ENCODE measurements around the gene TRPM2. TPM values are rescaled to one million over a fixed set of nuclear protein-coding genes. Genes with fewer than 3 reads are reported as not detected.
A peak's percentile ranks its signal among the peaks of the same experiment; 100 is the strongest.

TRPM2 gene
- total and polyA plus RNA-seq, 2 of the 13 experiments (the other 11 are each of a cell fraction or from before 2014, with no cell fraction given), result 0.07 to 0.20 TPM

DNA sequence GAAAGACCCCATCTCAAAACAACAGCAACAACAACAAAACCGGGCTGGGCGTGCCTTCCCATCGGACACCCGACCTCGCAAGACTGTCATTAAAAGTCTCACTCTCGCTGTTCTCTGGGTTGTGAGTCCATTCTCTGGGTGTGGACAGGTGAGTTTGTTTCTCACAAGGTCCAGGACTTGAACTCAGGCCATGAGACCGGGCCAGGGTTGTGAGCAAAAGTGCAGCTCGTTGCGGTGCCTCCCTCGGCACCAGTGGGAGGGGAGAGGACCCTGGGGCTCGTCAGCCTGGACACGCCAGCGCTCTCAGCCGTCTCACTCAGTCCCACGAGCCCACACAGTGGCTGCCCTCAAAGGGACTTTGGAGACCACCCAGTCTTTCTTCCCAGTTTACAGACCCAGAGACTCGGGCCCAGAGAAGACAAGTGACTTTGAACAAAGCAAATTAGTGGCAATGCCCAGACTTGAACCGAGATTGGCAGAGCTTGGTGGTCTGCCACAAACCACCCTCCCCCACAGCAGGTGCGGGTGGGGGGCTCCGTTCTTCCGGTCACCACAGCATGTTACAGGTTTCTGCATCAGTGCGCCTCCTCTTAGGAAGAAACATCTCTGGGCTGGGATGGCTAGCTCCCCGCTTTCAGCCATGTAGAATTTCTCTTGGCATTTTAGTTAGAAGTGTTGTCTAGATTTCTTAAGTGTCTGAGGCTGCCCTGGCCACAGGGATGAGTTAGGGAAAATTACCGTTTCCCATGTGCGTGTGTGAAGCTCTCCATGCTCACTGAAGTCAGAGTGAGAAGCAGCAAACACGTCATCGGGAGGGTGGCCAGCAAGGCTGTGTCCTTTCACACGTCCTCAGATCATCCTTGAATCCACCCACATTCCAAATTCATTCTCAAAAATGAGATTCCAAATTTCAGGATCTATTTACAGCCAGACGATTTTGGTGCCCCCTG is 130.1 kb downstream of the TRPM2 start (continued):
- TF ChIP-seq, protein P1, sequence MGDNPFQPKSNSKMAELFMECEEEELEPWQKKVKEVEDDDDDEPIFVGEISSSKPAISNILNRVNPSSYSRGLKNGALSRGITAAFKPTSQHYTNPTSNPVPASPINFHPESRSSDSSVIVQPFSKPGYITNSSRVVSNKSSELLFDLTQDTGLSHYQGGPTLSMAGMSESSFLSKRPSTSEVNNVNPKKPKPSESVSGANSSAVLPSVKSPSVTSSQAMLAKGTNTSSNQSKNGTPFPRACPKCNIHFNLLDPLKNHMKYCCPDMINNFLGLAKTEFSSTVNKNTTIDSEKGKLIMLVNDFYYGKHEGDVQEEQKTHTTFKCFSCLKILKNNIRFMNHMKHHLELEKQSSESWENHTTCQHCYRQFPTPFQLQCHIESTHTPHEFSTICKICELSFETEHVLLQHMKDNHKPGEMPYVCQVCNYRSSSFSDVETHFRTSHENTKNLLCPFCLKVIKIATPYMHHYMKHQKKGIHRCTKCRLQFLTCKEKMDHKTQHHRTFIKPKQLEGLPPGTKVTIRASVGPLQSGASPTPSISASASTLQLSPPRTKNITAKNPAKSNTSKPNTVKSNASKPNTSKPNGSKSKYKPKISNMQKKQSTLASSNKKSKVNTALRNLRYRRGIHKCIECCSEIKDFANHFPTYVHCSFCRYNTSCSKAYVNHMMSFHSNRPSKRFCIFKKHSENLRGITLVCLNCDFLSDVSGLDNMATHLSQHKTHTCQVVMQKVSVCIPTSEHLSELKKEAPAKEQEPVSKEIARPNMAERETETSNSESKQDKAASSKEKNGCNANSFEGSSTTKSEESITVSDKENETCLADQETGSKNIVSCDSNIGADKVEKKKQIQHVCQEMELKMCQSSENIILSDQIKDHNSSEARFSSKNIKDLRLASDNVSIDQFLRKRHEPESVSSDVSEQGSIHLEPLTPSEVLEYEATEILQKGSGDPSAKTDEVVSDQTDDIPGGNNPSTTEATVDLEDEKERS (CRISPR knock-in tag; IDR thresholded peaks at IDR 0.05), result peak; percentile 80; the same call in 1 of the 2 replicates

DNA sequence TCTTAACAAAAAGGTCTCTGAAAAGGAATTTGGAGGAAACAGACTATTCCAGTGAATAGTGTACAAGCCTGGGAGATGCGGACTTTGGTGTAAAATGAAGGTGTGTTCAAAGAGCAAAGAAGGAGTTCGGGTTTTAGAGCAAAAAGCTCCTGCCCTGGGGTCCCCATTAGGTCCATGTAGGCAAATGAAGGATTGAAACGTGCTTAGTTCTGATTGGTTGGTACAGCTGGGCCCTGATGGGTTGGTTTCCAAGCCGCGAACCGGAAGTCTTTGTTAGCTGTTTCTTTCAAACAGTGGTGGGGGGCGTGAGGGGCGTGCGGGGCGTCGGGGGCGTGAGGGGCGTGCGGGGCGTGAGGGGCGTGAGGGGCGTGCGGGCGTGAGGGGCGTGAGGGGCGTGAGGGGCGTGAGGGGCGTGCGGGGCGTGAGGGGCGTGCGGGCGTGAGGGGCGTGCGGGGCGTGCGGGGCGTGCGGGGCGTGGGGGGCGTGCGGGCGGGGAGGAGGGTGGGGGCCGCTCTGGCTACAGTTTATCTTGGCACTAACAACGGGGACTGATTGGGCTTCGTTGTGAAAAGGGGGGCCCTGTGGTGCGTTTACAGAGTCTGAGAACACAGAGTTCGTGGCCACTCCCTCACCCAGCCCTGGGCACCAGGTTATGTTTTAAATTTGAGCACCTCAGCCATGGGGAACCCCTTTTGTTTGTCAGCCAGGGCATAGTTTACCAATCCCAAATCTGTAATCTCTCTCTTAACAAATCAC is 131.3 kb downstream of the TRPM2 start:
- in situ Hi-C loops (cut with HindIII; ENCODE audit: extremely low pct_ligation_motif_present, low pct_unique_long_range_greater_than_20kb), result loop anchor here (5.0 kb wide), 2 partner anchors 42 to 107 kb away; no protein-coding TSS in a partner anchor
- 80% methylated on average over 42 of the region's 43 CpGs for whole genome bisulfite sequencing (ENCODE audit: low lambda C conversion rate)
- peak; percentile 7; the same call in 1 of the 3 replicates for ATAC-seq
- TF ChIP-seq ZNF816 (CRISPR knock-in tag; IDR thresholded peaks at IDR 0.05; ENCODE audit: borderline replicate concordance) (0 out of 2 replicates have a peak, but pooled peaks have one; percentile 5), HNRNPK (IDR thresholded peaks at IDR 0.05; ENCODE audit: low read depth, low read length, poor library complexity, severe bottlenecking) (peak; percentile 41), SMC3 (IDR thresholded peaks at IDR 0.05; ENCODE audit: low read length) (no peak)
- TF ChIP-seq, protein P2, sequence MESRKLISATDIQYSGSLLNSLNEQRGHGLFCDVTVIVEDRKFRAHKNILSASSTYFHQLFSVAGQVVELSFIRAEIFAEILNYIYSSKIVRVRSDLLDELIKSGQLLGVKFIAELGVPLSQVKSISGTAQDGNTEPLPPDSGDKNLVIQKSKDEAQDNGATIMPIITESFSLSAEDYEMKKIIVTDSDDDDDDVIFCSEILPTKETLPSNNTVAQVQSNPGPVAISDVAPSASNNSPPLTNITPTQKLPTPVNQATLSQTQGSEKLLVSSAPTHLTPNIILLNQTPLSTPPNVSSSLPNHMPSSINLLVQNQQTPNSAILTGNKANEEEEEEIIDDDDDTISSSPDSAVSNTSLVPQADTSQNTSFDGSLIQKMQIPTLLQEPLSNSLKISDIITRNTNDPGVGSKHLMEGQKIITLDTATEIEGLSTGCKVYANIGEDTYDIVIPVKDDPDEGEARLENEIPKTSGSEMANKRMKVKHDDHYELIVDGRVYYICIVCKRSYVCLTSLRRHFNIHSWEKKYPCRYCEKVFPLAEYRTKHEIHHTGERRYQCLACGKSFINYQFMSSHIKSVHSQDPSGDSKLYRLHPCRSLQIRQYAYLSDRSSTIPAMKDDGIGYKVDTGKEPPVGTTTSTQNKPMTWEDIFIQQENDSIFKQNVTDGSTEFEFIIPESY (CRISPR knock-in tag; IDR thresholded peaks at IDR 0.05), result 0 out of 2 replicates have a peak, but pooled peaks have one; percentile 14
- TF ChIP-seq, protein P3, sequence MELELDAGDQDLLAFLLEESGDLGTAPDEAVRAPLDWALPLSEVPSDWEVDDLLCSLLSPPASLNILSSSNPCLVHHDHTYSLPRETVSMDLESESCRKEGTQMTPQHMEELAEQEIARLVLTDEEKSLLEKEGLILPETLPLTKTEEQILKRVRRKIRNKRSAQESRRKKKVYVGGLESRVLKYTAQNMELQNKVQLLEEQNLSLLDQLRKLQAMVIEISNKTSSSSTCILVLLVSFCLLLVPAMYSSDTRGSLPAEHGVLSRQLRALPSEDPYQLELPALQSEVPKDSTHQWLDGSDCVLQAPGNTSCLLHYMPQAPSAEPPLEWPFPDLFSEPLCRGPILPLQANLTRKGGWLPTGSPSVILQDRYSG (CRISPR knock-in tag; IDR thresholded peaks at IDR 0.05), result 0 out of 2 replicates have a peak, but pooled peaks have one; percentile 2
- TF ChIP-seq, protein P4, sequence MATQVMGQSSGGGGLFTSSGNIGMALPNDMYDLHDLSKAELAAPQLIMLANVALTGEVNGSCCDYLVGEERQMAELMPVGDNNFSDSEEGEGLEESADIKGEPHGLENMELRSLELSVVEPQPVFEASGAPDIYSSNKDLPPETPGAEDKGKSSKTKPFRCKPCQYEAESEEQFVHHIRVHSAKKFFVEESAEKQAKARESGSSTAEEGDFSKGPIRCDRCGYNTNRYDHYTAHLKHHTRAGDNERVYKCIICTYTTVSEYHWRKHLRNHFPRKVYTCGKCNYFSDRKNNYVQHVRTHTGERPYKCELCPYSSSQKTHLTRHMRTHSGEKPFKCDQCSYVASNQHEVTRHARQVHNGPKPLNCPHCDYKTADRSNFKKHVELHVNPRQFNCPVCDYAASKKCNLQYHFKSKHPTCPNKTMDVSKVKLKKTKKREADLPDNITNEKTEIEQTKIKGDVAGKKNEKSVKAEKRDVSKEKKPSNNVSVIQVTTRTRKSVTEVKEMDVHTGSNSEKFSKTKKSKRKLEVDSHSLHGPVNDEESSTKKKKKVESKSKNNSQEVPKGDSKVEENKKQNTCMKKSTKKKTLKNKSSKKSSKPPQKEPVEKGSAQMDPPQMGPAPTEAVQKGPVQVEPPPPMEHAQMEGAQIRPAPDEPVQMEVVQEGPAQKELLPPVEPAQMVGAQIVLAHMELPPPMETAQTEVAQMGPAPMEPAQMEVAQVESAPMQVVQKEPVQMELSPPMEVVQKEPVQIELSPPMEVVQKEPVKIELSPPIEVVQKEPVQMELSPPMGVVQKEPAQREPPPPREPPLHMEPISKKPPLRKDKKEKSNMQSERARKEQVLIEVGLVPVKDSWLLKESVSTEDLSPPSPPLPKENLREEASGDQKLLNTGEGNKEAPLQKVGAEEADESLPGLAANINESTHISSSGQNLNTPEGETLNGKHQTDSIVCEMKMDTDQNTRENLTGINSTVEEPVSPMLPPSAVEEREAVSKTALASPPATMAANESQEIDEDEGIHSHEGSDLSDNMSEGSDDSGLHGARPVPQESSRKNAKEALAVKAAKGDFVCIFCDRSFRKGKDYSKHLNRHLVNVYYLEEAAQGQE (IDR thresholded peaks at IDR 0.05; ENCODE audit: borderline replicate concordance in 1 of 2, low read depth in 1 of 2, low read length in 2 of 2), result no peak

More for the DNA sequence above, 131.3 kb downstream of the TRPM2 start:
- CTCF ChIA-PET (ENCODE audit: low intra/inter-chr PET ratio, low total read pairs), result no interaction called here
- Histone ChIP-seq H3K9ac (ENCODE audit: insufficient read depth, low read depth, low read length) (peak overlapping the region; percentile 95), H3K27me3 (ENCODE audit: control insufficient read depth in 1 of 2, insufficient read depth in 2 of 2, low read length in 2 of 2) (no peaks in the 10 kb centered on the region; a peak in 1 of 5 replicates), H4K20me1 (ENCODE audit: insufficient read depth, low read length) (no peaks in the 10 kb centered on the region), H2AFZ (ENCODE audit: low read length) (no peak overlapping the region), H3K9me3 (ENCODE audit: low read length) (no peaks in the 10 kb centered on the region), H3K4me3 (replicated peaks in 1 of 3; ENCODE audit: insufficient read depth in 1 of 3, low read depth in 2 of 3, low read length in 3 of 3) (peak overlapping the region; percentile 64 to 81 (median 69)), H3K4me2 (ENCODE audit: low read depth, low read length) (peak overlapping the region; percentile 97), H3K36me3 (replicated peaks in 1 of 2; ENCODE audit: control insufficient read depth in 1 of 2, insufficient read depth in 2 of 2, low read length in 2 of 2) (peaks cover 5% of the 10 kb centered on the region in 2 experiments; a peak in 2 of 5 replicates), H3K27ac (ENCODE audit: extremely low read length, insufficient read depth, low read length) (peak overlapping the region; percentile 90), H3K79me2 (ENCODE audit: insufficient read depth, low read length) (peaks cover 49% of the 10 kb centered on the region), H3K4me1 (ENCODE audit: insufficient read depth, low read length) (peaks cover 79% of the 10 kb centered on the region)
- no TSS peak for BruUV-seq (replicated peaks)
- POLR2A ChIA-PET, result interaction anchor here (0.6 to 6.0 kb wide), 7 partner anchors 9 to 146 kb away, joined by 3 to 115 read pairs (median 27); partner anchors contain the start of genes CFAP410 and LRRC3
- intact Hi-C loops (cut with micrococcal nuclease; ENCODE audit: unreplicated experiment), result loop anchor here (10.0 kb wide), 1 partner anchor 180 kb away; the partner anchor contains the start of gene PFKL
- FAIRE-seq (no peak), DNase-seq (ENCODE audit: low spot score) (peak; percentile 48)

Measured in HepG2 (cell line).